ENCODE measurements around the gene ST3GAL4.

The ST3GAL4 gene

DNA sequence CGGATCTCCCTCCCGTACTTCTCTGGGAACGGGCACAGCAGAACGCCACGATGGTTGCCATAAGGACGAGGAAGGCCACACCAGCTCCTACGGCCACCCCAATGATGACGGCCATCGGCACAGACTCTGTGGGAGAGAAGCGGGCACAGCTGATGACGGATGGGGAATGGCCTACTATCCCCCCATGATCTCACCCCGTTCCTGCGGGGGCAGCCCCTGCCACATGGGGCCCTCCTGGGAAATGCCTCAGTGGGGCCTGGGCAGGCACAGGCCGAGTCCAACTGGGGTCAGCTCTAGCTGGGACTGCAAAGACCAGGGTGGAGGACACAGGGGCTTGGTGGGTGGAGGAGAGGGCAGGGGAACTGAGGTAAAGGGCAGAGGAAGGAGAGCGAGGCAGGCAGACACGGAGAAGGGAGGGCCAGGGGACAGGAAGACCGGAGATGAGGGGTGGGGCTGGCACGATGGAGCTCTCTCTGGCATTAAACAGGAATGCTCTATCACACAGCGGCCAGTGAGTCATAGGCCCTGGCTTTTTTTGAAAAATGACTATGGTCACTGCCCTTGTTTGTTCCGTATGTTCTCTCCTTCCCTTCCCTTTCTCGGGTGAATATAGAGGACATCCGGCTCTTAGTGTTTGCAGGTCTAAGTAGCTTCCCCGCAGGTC is 76.0 kb downstream of the ST3GAL4 start:
- TF ChIP-seq, protein P1, sequence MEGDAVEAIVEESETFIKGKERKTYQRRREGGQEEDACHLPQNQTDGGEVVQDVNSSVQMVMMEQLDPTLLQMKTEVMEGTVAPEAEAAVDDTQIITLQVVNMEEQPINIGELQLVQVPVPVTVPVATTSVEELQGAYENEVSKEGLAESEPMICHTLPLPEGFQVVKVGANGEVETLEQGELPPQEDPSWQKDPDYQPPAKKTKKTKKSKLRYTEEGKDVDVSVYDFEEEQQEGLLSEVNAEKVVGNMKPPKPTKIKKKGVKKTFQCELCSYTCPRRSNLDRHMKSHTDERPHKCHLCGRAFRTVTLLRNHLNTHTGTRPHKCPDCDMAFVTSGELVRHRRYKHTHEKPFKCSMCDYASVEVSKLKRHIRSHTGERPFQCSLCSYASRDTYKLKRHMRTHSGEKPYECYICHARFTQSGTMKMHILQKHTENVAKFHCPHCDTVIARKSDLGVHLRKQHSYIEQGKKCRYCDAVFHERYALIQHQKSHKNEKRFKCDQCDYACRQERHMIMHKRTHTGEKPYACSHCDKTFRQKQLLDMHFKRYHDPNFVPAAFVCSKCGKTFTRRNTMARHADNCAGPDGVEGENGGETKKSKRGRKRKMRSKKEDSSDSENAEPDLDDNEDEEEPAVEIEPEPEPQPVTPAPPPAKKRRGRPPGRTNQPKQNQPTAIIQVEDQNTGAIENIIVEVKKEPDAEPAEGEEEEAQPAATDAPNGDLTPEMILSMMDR (IDR thresholded peaks at IDR 0.05; ENCODE audit: low read length, missing control alignments), result no peak
- H3K4me3 ChIP-seq (replicated peaks; ENCODE audit: low read depth, low read length), result no peak overlapping the region
- peak; percentile 75 for DNase-seq (ENCODE audit: low read depth)

DNA sequence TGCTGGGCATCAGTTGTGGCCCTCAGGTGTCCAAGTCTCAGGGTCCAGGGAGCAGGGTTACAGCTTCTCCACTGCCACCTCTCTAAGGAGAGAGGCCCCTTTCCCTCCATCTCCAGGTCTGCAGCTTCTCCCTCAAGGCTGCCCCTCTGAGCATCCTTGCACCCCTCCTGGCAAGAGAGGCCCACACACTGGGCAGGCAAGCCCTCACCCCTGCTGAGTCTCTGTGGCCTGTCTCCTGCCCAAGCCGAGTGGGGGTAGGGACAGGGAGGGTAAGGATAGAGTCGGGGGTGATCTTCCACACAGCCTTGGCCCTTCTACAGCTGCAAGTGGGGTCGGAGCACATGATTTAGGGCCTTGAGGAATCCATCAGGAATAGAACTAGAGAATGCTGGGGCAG is 76.6 kb downstream of the ST3GAL4 start:
- no peak for DNase-seq (ENCODE audit: low read depth)

DNA sequence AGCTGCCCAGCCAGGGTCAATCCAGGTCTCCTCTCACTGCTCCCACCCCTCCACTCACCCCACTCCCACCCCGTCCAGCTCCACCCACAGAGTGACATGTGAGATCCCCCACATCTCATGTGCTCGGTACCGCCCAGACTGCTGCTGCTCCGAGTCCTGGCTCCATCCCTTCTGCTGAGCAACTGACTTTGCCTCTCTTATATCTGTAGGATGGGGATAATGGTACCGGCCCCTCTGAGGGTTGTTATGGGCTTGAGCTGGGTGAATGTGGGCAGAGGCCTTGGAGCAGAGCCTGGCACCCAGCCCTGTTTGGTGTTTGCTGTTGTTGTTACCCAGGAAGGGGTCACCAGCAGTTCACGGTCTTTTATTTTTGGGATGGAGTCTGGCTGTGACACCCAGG is 77.0 kb downstream of the ST3GAL4 start:
- no peak for DNase-seq (ENCODE audit: low read depth)
- H3K4me3 ChIP-seq (replicated peaks; ENCODE audit: low read depth, low read length), result no peak overlapping the region
- TF ChIP-seq, protein P1 (IDR thresholded peaks at IDR 0.05; ENCODE audit: low read length, missing control alignments), result no peak

More for the DNA sequence above, 76.6 kb downstream of the ST3GAL4 start:
- TF ChIP-seq, protein P1 (IDR thresholded peaks at IDR 0.05; ENCODE audit: low read length, missing control alignments), result no peak
- H3K4me3 ChIP-seq (replicated peaks; ENCODE audit: low read depth, low read length), result no peak overlapping the region

DNA sequence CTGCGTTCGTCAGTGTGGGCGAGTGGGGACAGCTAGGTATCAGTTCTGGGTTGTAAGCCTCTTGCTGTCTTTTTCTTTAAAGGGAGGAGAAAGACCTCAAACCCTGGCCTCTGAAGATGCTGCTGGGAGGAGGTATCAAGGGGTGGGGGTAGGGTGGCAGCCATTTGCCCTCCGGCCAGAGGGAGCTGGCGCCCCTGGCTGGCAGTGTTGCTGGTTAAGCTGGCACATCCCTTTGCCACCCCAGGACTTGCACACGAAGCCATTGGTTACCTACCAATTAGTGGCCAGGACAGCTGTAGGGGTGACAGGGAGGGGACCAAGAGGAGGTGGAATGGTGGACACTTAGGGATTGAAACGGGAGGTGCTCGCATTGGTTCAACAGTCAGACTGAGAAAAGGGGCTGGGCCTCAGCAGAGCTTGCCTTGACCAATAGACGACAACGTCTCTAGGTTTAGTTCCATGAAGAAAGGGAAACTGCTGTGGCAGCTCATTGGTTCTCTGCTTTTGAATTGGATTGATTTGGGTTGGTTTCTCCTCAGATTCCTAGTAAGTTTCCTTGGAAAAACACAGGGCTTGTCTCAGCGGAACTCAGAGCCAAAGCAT is 77.9 kb downstream of the ST3GAL4 start:
- TF ChIP-seq, protein P1 (IDR thresholded peaks at IDR 0.05; ENCODE audit: low read length, missing control alignments), result no peak
- no peak for DNase-seq (ENCODE audit: low read depth)
- no peak overlapping the region for H3K4me3 ChIP-seq (replicated peaks; ENCODE audit: low read depth, low read length)

DNA sequence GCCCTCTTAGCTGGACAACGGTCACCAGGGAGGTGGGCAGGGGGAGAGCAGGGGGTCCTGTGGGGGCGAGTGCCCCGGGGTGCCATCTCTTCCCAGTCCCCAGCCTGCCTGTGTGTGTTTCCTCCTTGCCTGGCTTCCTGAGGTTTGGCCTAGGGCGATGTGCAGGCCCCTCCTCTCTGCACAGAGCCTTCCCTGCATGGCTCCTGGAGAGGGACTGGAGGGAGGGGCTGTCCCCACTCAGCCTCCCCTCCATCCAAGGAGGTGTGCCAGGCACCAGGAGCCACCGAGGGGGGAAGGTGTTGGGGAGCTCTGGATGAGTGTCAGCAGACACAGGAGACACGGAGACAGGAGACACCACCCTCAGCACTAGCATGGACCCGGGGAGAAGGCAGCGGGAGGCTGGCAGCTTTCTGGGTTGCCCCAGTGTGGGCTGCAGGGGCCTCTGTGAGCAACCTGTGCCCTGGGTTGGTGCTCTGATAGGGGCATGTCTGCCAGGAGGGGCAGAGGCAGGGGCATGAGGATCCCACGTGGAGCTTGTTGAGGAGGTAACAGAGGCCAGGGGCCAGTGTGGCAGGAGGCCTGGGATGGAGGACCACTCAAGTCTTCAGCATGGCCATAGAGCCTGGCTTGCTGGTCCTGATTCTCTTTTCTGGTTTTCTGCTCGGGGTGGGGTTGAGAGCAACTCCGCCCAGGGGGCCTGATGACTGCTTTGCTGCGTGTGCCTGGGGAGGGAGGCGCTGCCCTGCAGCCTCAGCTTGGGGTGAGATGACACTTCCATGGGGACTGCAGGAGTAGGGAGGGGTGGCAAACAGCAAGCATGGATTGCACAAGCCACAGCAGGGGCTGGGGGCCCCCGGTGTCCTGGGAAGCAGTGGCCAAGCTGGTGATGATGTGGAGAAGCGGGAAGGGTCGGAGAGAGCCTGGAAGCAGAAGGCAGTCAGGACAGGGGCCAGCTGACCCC is 78.8 kb downstream of the ST3GAL4 start:
- H3K4me3 ChIP-seq (replicated peaks; ENCODE audit: low read depth, low read length), result no peak overlapping the region
- TF ChIP-seq, protein P1 (IDR thresholded peaks at IDR 0.05; ENCODE audit: low read length, missing control alignments), result no peak
- DNase-seq (ENCODE audit: low read depth), result no peak

DNA sequence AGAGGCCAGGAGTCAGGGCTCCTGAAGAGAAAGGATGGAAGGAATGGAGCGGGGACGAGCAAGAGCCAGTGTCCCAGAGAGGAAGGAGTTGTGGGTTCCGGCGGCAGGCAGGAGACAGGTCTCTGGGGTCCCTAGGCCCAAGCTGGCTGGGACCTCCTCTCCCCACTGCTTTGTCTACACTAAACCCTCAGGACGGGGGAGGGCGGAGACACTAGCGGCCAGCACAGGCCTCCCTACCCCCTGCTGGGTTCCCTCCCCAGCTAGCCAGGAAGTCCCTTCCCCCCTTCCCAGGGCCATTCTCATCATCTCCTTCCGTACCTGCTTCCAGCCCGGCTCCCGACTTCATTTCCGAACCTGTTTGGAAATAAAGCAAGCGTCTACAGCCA is 79.5 kb downstream of the ST3GAL4 start:
- no peak overlapping the region for H3K4me3 ChIP-seq (replicated peaks; ENCODE audit: low read depth, low read length)
- TF ChIP-seq, protein P1 (IDR thresholded peaks at IDR 0.05; ENCODE audit: low read length, missing control alignments), result no peak
- no peak for DNase-seq (ENCODE audit: low read depth)
